Activated CD4-positive, alpha-beta T cell treated with anti-CD3 and anti-CD28 coated beads for 48 hours (primary cell): ENCODE results near the gene TEX14.

Experiments used
- DNase-seq: peaks from one replicate; pipeline ENCODE4 v3.0.0-alpha.2; 2020

Gene TEX14

DNA sequence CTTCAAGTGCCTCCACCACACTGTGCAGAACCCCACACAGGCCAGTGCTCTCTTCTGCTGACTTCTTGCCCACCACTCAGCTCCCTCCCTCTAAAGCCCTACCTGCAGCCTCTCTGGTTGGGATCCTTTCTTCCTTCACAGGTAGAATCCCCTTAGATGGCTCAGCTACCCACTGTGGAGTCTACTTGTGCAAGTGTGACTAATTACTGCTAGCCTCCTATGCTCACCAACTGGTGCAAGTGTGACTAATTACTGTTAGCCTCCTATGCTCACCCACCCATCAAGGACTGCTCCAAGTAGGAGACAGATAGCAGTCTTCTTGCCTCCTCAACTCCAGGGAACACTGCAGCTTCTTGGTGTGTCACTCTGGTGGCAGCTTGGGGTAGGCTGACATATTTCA is 43.6 kb downstream of the TEX14 start:
- DNase-seq, result no peak

DNA sequence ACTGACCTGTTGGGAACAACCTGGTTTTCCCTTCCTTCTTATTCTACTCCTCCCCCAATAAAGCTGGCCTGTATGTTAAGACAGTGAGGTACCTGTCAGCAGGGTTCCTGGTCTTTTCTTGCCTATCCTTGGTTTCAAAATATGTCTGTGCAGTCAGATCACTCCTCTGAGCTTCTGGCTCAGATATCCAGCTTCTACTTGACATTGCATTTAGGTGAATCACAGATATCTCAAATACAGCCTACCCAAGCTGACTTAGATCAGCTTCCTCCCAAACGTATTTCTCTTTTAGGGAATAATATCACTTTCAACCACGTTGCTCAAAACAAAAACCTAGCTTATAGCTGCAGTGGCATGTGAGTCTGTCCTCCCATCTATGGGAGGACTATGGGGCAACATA is 48.7 kb downstream of the TEX14 start:
- DNase-seq, result no peak

GRCh38 chr17:58641887-58642311 is 49.9 kb downstream of the TEX14 start:
- DNase-seq, result no peak

- DNase-seq, result no peak
Observed at GRCh38 chr17:58640202-58640601, 51.6 kb downstream of the TEX14 start.

DNA sequence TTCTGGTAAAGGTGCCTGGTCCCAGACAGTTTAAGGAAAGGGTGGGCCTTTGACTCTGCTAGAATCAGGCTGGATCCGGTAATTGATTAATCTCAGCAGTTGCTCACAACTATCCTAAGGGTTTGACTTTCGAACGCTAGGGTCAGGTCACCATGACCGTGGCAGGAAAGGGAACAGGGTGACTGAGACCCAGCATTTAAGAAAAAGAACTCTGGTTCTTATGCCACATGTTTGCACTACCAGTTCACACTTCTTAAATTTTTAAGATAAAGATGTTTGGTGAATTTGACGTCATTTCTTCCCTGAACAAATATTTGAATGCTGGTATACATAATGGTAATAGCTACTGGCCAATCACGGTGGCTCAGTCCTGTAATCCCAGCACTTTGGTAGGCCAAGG is 52.2 kb downstream of the TEX14 start:
- DNase-seq, result no peak

DNA sequence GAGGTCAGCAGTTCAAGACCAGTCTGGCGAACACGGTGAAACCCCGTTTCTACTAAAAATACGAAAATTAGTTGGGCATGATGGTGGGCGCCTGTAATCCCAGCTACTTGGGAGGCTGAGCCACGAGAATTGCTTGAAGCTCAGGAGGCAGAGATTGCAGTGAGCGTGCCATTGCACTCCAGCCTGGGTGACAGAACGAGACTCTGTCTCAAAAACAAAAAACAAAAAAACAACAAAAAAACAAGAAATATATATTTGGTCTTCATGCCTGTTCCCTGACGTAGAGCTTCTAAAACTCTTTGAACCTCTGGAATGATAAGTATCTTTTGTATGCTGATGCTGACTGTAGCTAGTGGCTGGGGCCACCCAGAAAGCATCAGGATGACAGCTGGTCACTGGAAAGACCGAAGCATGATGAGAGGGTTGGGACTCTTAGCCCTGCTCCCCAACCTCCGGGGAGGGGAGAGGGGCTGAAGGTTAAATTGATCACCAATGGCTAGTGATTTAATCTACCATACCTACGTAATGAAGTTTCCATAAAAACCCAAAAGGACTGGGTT is 54.8 kb downstream of the TEX14 start:
- no peak for DNase-seq

- no peak for DNase-seq
Observed at GRCh38 chr17:58632324-58633314, 59.2 kb downstream of the TEX14 start.

GRCh38 chr17:58631523-58632323 is 60.1 kb downstream of the TEX14 start:
- DNase-seq, result peak; percentile 96

GRCh38 chr17:58630883-58631522 is 60.8 kb downstream of the TEX14 start:
- DNase-seq, result peak; percentile 73

DNA sequence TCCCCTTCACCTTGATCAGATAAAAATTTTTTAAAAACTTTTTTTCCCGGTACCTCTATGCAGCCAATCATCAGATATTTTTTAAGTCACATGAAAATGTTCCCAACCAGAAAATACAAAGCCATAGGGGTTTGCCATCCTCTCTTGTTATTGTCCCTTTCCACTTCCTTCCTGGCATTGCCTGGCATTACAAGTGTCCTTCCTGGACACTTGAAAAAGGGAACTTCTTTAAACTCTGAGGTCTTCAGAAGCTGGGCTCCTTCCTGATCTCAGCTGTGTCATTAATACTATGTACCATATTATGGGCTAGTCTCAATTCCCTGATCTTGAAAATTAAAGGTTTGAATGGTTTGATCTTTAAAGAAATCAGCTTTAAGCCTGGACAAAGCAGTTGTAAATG is 64.9 kb downstream of the TEX14 start:
- no peak for DNase-seq

GRCh38 chr17:58624751-58625150 is 67.1 kb downstream of the TEX14 start:
- DNase-seq, result no peak

- no peak for DNase-seq
Observed at GRCh38 chr17:58621174-58621573, 70.7 kb downstream of the TEX14 start.

- no peak for DNase-seq
Observed at GRCh38 chr17:58618336-58618735, 73.5 kb downstream of the TEX14 start.

DNA sequence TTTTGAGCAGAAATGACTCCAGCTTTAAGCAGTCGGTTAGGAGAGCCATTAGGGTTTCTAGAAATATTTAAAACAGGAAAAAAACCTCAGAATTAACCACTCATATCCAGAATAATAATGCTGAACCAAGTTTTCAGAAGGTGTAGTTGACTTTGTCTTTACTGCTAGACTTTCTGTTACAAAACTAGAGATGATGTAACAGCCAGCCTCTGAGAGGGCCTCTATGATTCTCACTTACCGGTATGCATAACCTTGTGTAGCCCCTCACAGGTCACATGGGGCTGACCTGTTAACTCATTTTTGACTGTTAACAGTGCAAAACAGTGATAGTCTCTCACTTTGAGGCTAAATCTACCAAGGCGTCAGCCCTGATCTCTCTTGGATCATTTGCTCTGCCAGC is 74.3 kb downstream of the TEX14 start:
- no peak for DNase-seq

GRCh38 chr17:58615768-58616659 is 75.8 kb downstream of the TEX14 start:
- no peak for DNase-seq

GRCh38 chr17:58614859-58615459 is 76.9 kb downstream of the TEX14 start:
- no peak for DNase-seq

DNA sequence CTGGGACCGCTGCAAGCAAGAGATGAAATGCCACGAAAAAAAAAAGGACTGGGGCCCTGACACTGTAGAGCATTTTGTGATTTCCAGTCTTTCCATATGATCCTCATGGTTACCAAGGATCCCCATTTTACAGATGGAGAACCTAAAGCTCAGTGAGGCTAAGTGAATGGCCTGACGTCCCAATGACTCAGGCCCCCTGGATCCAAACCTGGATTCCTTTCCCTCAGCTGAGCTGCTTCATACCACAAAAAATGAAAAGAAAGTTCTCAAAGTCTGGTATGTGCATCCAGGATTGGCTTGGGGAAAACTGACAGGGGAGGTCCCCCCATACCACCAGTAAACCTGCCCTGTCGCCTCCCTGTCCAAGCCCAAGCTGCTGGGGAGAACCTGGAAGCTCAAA is 80.5 kb downstream of the TEX14 start:
- DNase-seq, result no peak

GRCh38 chr17:58606934-58607333 is 84.9 kb downstream of the TEX14 start:
- no peak for DNase-seq

GRCh38 chr17:58605986-58606385 is 85.9 kb downstream of the TEX14 start:
- DNase-seq, result no peak

GRCh38 chr17:58605470-58605869 is 86.4 kb downstream of the TEX14 start:
- peak; percentile 27 for DNase-seq

DNA sequence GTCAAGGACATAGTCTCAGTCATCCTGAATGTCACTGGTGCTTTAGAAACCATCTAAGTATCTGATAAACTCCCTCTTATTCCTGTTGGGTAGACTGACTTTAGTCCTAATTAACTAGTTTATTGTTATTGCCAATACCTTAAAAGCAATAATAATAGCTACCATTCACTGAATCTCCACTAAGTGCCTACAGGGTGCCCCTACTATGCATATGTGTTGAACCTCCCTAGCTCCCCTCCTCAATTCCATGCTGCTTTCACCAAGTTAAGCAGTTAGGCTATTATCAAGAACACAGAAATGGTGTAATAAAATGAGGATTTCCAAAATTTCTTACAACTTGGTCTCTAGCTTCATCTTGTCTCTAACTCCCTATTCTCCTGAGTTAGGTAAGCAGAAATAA is 89.9 kb downstream of the TEX14 start:
- no peak for DNase-seq

DNA sequence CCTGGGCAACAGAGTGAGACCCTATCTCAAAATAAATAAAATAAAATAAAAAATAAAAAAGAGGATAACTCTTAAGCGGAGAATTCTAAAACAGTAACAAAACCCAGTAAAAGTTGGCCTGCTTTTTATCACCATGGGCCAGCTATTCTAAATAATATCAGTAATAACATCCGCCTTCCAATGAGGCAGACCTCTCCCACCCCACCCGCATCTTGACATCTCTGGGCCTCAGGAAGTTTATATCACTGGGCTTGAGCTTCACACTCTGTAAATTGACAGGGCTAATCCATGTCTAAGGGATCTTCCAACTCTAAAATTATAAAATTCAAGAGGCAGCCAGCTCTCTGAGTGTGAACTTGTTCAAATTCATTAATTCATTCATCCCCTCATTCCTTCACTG is 94.5 kb downstream of the TEX14 start:
- no peak for DNase-seq
